Thyroid gland (tissue), 4 donors: ENCODE results near the gene NTRK2.

Experiments used
- POLR2A ChIP-seq, 2 donors: fragments of 450-650 bp; IDR thresholded peaks; one replicate each; pipeline ENCODE4 v1.6.1; 2017; ENCODE audit warnings: antibody characterized with exemption in 2 of 2, mild to moderate bottlenecking in 2 of 2, moderate library complexity in 1 of 2
- TF ChIP-seq, protein P1 (sequence below), 6 experiments: fragments of 200-600 bp in 3 of 6; fragments of 450-650 bp in 3 of 6; sonication (generic) in 3 of 6; IDR thresholded peaks; one replicate each; pipeline ENCODE4 v1.5.1; 2016 to 2019; ENCODE audit warnings: antibody characterized with exemption in 6 of 6, mild to moderate bottlenecking in 2 of 6, inconsistent platforms in 1 of 6, moderate library complexity in 1 of 6

DNA sequence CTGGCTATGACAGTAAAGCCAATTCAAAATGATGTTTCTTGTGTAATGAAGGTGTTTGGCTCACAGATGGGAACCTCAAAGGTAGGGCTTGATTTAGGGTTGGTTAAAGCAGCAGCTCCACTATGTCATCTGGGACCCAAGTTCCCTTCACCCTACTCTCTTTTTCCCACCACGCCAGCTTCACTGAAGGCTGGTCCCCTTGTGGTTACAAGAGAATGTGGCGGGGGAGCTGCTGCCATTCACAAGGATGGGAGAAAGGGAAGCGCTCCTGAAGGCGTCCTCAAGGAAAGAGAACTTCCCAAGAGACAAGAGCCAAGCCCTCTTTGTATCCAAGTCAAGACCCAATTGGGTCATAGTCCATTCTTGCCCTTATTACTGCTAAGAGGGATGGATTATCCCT lies 72.7 kb downstream of the NTRK2 start:
- TF ChIP-seq, protein P1, sequence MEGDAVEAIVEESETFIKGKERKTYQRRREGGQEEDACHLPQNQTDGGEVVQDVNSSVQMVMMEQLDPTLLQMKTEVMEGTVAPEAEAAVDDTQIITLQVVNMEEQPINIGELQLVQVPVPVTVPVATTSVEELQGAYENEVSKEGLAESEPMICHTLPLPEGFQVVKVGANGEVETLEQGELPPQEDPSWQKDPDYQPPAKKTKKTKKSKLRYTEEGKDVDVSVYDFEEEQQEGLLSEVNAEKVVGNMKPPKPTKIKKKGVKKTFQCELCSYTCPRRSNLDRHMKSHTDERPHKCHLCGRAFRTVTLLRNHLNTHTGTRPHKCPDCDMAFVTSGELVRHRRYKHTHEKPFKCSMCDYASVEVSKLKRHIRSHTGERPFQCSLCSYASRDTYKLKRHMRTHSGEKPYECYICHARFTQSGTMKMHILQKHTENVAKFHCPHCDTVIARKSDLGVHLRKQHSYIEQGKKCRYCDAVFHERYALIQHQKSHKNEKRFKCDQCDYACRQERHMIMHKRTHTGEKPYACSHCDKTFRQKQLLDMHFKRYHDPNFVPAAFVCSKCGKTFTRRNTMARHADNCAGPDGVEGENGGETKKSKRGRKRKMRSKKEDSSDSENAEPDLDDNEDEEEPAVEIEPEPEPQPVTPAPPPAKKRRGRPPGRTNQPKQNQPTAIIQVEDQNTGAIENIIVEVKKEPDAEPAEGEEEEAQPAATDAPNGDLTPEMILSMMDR (IDR thresholded peaks at IDR 0.05) = no peak
- no peak for TF ChIP-seq POLR2A (IDR thresholded peaks at IDR 0.05)
